HG03175 (cell line): Measurements from ENCODE around the gene BCL2L13.
"Not testable (repeated sequence)": the region's sequence is repeated elsewhere in the genome, so short reads cannot be mapped to it uniquely, and the experiment has no call there.

Experiments
- ATAC-seq: cut with Tn5 transposase; IDR thresholded peaks from one replicate; pipeline ENCODE4 v1.9.1; 2021; ENCODE audit warnings: mild to moderate bottlenecking, moderate library complexity; ENCODE audit not compliant: unreplicated experiment

BCL2L13 gene

DNA sequence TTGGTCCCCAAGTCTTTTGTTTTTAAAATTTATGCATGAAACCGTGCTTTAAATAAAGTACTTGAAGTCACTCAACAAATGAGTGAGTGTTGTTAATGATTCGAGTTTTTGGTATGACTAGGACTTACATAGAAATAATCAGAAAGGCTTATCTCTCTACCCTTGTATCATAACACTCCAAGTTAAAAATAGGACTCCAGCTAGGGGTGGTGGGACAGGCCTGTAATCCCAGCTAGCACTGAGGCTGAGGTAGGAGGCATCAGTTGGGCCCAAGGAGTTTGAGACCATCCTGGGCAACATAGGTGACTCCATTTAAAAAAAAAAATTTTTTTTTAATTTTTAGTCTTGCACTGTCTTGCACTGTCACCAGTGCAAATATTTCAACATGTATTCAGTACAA lies 55.6 kb downstream of the BCL2L13 start:
- ATAC-seq, result no peak

DNA sequence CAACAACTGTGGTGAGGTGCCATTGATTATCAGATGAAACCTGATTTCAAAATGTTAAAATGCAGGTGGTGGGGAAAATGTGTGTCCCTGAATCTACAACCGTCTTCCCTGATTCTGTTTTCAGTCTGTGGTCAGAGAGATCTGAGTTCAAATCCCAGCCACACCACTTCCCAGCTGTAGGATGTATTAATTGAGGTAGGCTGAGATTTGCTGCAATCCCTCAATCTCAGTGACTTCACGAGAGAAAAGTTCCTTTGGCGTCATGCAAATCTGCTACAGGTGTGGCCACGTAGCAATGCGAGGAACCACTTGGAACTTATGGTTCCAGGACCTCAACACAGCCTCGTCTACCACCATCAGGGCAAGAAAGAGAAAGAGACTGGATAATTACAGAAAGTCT lies 56.2 kb downstream of the BCL2L13 start:
- no peak for ATAC-seq

DNA sequence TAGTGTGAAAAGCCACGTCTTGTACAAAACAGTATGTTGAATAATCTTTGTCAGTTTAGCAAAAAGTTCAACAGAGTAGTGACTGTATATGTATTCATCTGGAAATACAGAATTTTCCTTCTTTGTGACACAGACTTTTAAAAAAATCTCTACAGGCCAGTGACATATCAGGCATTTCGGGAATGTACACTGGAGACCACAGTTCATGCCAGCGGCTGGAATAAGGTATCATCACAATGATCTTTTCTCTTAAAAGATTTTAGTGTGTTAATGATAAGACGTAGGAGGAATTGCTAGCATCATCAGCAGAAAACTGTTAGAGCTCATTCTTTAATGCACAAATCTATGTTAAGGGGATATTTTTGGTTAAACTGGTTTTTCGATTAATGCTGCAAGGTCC lies 57.4 kb downstream of the BCL2L13 start:
- no peak for ATAC-seq

DNA sequence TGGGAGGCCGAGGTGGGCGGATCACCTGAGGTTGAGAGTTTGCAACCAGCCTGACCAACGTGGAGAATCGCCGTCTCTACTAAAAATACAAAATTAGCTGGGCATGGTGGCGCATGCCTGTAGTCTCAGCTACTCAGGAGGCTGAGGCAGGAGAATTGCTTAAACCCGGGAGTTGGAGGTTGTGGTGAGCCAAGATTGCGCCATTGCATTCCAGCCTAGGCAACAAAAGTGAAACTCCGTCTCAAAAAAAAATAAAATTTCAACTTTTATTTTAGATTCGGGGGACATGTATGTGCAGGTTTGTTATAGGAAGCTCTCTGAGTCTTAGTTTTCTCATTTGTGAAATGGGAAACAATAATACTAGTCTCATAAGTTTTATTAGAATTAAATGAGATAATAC lies 58.6 kb downstream of the BCL2L13 start:
- not testable (repeated sequence) for ATAC-seq

DNA sequence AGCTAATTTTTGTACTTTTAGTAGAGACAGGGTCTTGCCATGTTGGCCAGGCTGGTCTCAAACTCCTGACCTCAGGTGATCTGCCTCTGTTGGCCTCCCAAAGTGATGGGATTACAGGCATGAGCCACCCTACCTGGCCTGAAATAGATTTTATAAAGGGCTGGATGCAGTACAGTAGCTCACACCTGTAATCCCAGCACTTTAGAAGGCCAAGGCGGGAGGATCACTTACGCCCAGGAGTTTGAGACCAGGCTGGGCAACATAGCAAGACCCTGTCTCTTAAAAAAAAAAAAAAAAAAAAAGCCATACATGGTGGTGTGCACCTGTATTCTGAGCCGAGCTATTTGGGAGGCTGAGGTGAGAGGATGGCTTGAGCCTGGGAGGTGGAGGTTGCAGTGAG lies 59.7 kb downstream of the BCL2L13 start:
- ATAC-seq, result not testable (repeated sequence)

DNA sequence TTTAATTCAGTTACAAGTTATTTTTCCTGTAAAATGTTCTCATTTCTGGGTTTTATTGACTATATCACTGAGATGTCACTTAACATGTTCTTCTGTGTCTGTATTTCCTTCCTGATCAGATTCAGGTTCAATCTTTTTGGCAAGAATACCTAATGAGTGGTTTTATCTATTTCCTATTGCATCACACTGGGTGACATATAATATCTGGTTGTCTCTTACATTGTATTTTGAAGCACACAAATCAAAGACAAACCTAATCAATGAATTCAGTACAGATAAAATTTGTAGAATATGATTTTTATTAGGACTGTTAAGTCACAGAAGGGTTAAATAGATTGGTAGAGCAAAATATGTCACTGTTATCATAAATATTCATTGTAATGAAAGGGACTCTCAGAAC lies 60.4 kb downstream of the BCL2L13 start:
- no peak for ATAC-seq

DNA sequence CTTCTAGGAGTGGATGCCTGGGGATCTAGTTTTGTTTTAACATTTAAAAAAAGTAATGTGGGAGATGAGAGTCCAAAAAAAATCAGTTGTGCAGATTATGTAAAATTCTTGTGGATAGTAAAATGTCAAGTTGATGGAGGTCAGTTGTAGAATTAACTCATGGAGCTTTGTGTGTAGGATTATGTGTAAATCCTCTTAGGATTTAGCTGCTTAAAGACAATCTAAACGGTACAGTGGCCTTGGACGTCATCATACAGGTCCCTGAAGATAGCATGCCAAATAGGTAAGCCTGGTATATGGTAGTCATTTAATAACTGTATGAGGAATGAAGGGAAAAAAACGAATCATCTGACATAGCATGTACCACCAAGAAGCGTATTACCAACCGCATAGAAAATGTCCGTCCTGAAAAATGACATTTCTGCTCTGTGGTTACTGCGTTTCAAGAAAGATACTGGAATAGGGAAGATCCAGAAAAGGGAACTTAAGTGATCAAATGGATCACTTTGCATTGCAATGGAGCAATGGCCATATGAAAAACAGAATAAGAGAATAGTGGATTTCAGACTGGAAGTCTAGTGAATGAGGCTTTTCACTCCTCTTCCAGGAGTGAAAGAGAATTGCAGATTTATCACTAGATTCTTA lies 61.3 kb downstream of the BCL2L13 start:
- no peak for ATAC-seq

DNA sequence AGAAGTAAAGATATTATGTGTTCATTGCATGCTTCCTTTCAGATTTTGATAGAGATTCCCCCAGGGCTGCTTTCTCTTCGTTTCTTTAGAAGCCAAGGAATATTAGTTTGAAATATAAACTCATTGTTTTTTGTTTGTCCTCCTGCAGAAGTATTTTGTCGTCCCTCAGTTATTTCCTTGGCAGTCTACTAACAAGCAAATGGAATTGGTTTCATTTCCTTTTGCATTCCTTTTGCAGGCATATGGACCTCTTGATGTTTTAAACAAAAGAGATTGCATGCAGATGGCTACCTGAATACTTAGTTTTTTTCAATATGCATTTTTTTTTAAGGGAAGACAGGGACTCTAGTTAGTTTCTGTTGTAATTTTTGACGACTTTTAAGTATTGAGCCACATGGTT lies 62.2 kb downstream of the BCL2L13 start:
- no peak for ATAC-seq

DNA sequence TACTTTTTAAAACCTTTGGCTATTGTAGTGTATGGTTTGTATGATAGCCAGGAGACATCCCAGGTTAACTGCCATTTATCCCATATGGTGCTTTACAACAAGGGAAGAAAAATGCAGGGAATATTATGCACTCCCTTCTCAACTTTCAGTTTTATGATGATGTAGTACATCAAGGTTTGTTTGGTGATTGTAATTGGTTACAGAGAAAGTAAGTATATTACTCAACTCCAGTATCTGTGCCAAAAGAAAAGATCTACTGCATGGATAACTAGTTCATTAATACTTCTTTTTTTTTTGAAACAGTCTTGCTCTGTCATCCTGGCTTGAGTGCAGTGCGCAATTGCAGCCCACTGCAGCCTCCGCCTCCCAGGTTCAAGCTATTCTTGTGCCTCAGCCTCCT lies 65.3 kb downstream of the BCL2L13 start:
- ATAC-seq, result no peak

DNA sequence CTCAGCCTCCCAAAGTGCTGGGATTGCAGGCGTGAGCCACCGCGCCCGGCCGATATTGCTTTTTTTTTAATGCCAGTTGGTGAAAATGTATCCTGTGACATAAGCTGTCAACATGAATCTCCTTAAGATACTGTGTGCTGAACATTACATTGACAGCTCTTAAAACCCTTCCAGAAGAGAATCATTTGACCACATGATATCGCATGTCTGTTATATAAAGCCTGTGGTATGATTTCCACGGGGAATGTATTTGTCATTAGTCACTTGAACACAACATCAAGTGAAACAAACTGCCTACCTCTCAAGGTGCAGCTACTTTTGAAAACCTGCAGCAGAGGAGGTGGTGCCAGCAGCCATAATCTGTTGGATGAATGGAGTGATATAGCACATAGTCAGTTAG lies 67.0 kb downstream of the BCL2L13 start:
- ATAC-seq, result no peak

DNA sequence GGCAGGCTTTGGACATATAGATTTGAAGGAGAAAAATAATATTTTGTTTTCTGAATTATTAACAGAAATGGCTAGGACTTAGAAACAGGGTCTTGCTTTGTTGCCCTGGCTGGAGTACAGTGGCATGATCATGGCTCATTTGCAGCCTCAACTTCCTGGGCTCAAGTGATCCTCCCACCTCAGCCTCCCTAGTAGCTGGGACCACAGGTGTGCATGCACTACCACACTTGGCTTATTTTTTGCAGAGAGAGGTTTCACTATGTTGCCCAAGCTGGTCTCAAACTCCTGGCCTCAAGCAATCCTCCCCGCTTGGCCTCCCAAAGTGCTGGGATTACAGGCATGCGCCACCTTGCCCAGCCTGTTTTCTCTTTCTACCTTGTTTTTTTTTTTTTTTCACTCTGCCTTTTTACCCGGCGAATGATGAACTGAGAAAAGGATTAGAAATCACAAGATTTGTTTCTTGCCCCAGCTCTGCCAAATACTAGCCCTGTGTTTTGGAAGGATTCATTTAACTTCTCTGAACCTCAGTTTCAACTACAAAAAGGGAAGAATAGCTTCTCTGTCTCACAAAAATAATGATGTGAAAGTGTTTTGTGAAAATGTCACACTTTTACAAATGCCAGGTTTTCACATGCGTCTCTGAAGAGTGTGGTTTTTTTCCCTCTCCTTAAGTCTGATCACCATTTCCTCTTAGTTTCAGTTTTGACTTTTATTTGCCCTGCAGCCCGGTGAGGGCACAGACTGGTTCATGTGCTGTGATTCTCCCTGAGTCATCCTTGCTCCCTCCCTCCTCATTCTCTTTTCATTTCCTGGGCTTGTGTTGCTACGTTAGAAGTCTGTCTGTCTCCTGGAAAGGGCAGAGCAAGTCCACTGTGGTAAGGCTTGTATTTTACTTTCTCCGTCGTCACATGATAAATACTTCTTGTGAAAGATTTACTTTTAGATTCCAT lies 67.7 kb downstream of the BCL2L13 start:
- ATAC-seq, result peak; percentile 76

DNA sequence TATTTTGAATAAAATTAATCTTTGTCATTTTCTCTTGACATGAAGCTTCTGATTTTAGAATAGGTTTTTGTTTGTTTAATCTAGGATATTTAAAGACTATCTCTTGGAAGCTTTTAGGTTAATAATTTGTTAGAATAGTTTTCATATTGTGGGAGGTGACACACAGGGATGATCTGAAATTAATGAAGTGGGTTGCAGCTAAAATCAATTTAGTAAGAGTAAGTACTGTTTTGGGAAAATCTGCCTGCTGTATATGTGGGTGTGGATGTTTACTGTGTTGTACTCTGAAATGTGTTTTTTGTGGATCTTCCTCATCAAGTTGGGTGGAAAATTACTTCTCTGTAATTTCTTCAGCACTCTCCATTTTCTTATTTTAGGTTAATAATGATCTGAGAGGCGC lies 68.4 kb downstream of the BCL2L13 start:
- no peak for ATAC-seq

DNA sequence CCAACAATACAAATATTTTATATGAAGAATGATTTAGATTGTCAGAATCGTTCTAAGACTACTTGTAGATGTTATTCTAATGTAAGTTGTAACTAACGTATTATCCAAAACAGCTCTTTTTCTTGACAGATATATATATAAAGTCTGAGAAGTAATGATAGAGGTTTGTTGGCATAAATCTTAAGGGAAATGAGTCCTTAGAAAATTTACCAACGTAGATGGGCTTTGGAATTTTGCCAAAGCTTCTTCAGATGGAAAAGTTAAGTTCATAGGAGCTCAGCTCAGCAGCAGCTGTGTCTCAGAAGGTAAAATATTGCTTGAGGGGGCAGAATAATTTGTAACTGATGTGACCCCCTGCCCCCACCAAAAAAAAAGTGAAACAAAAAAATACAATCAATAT lies 69.0 kb downstream of the BCL2L13 start:
- ATAC-seq, result no peak

DNA sequence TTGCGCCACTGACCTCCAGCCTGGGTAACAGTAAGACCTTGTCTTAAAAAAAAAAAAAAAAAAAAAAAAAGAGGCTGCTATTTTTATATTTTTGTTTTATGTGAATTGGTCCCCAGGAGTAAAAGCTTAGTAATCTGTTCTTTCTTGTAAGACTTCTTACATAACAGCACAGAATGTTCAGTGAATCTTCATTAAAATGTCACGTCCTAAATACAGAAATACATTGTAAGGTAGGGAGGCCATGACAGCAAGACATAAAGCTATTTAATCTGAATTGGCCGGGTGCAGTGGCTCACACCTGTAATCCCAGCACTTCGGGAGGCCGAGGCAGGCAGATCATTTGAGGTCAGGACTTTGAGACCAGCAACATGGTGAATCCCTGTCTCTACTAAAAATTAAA lies 71.5 kb downstream of the BCL2L13 start:
- no peak for ATAC-seq

DNA sequence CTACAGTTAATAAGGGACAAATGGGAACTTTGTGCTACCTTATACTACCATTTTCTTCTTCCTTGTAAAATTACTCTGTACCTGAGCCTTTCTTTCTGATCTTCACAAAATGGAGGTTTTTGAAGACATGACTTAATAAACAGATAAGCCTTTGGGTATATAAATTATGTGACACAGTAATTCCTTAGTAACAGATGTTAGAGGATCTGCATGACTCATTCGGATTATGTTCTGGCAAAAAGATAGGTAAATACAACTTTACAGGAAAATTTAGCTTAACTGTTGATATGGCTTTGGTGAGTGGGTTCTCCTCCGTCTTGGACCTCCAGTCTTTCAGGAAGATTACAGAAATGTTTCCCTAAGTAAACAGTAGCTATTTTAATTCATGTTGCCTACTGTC lies 73.9 kb downstream of the BCL2L13 start:
- ATAC-seq, result no peak

DNA sequence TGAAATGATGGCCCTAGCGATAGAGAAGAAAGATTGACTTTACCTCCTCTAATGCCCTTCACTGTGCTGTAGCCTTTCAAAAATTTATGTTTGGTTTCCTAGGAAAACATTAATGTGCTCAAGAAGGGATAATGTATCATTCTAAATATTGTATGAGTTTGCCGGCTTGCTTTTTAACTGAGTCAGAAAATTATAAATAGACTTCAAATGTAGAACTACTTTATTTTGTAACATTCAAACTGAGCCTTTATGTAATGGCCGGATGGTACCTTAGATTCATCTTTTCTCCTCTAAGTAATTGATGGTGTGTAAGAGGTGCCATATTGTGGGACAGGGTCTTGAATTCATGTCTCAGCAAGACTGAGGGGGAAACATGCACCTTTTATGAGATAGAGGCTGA lies 78.0 kb downstream of the BCL2L13 start:
- ATAC-seq, result no peak

DNA sequence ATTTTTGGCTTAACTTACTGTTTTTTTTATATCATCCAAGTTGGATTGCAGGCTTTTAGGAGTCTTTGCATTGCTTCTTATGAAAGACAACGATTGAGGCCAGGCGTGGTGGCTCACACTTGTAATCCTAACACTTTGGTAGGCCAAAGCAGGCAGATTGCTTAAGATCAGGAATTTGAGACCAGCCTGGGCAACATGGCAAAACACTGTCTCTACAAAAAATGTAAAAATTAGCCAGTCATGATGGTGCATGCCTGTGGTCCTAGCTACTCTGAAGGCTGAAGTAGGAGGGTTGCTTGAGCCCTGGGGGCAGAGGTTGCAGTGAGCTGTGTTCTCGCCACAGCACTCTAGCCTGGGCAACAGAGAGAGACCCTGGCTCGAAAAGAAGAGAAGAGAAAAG lies 79.2 kb downstream of the BCL2L13 start:
- ATAC-seq, result no peak

DNA sequence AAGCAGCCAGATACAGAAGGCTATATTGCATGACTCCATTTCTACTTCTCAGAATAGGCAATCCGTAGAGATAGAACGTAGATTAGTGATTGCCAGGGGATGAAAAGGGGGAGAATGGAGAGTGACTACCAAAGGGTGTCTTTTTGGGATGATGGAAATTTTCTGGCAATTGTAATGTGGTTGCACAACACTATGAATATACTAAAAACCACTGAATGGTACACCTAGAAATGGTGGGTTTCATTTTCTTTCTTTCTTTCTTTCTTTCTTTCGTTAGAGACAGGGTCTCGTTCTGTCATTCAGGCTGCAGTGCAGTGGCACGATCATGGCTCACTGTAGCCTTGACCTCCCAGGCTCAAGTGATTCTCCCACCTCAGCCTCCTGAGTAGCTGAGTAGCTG lies 81.4 kb downstream of the BCL2L13 start:
- no peak for ATAC-seq

DNA sequence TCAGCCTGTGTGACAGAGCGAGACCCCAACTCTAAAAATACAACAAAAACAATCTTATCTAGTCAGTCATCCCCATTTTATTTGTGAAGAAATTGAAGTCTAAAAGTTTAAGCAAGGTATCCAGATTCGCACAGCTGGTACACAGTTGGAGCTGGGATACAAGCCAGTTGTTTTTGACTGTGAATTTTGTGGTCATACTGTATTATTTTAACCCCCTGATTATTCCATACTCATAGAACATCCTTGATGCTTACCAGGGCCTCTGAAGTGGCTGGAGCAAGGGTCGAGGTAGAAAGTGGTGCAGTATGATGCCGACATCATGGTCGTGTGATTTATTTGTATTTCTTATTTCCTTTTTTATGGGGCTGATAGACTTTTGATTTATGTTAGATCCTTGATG lies 85.7 kb downstream of the BCL2L13 start:
- ATAC-seq, result no peak

DNA sequence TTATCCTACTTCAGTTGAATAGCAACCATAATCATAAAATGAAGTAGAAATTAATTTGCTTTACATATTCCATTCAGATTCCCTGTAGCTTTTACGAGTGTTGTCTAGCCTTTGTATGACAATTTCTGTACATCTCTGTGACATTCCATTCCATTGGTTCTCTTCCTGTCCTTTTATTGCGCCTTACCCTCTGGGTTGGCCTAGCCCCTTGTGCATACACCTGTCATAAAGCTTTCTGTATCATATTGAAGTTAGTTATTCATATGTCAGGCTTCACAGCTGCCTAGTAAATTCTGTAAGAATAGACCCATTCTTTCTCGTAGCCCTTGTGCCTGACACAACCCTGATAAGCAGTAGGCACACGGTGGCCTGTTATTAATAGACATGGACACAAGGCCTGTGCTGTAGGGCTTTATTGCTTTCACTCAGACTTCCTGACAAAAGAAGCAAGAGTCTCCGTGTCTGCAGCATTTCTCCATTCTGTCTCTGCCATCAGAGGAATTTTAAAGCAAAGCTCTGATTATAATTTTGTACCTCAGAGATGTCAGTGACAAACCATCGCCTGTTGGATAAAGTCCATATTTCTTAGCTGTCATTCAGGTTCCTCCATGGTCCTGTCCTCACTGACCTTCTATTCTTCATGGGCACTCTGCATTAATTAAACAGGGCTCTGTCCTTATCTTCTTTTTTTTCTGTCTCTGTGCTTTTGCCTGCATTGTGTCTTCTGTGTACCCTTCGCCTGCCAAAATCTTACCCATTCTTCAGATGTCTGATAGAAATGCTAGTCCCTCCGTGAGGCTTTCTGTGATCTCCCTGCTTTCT lies 86.3 kb downstream of the BCL2L13 start:
- ATAC-seq, result no peak

DNA sequence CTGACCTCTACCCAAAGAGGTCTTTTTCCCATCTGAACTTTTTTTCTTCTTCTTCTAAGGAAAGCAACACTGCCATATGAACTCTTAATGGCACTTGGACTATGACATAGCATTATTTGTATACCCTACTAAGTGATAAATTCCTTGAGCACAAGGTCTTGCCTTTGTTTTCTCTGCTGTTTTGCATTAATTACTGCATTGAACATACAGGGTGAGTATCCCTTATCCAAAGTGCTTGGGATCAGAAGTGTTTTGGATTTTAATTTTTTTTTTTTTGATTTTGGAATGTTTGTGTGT lies 86.9 kb downstream of the BCL2L13 start:
- no peak for ATAC-seq
